ENCODE results near the gene ISOC2. TPM values are rescaled to one million over a fixed set of nuclear protein-coding genes. Genes with fewer than 3 reads are reported as not detected.
"Not testable (repeated sequence)": the region's sequence is repeated elsewhere in the genome, so short reads cannot be mapped to it uniquely, and the experiment has no call there.

ISOC2 gene
- total RNA-seq, 1 experiment from 2014 or later: 72.2 TPM

DNA sequence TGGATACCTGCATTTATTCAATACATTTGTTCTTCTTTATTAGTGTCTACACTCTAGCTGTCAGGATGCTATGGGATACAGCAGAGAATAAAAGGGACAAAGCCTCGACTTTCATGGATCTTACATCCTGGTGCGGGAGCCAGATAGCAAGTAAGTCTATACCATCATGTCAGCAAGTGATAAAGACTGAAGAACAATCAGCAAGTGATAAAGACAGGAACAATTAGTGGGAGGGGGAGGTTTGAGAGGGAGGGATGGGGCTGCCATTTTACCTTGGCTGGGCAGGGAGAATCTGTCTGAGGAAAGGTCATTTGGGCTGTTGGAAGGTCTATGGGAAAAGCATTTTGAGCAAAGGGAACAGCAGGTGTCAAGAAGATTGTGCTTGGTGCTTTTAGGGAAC lies 51.3 kb downstream of the ISOC2 start:
- Mint-ChIP-seq H3K27me3 (ENCODE audit: low read depth) (peaks cover 34% of the 10 kb centered on the region), H3K9me3 (peaks cover 20 to 21% of the 10 kb centered on the region in 2 experiments), H3K4me1 (peaks cover 18 to 23% of the 10 kb centered on the region in 2 experiments), H3K27ac (no peak overlapping the region), H3K36me3 (ENCODE audit: insufficient read depth in 1 of 3, low read depth in 3 of 3) (peaks cover 25 to 26% (median 26%) of the 10 kb centered on the region in 3 experiments), H3K4me3 (no peak overlapping the region)
- Histone ChIP-seq H3K23ac (ENCODE audit: insufficient read length, low read depth, low read length) (no peak overlapping the region), H2BK5ac (ENCODE audit: insufficient read length, low read length) (no peak overlapping the region), H2BK15ac (ENCODE audit: low read depth, low read length) (no peak overlapping the region), H2AFZ (ENCODE audit: low read length) (no peak overlapping the region), H3K18ac (ENCODE audit: insufficient read length, low read depth, low read length) (no peak overlapping the region), H4K20me1 (ENCODE audit: control insufficient read depth, insufficient read depth, insufficient read length) (no peaks in the 10 kb centered on the region), H3K4me2 (ENCODE audit: insufficient read depth, insufficient read length, low read length) (no peak overlapping the region), H2BK12ac (ENCODE audit: insufficient read length, low read depth, low read length) (no peak overlapping the region), H3K4ac (ENCODE audit: low read depth, low read length) (no peak overlapping the region), H3K14ac (ENCODE audit: insufficient read depth, low read length) (no peak overlapping the region), H4K8ac (replicated peaks; ENCODE audit: insufficient read length, low read depth, low read length) (no peak overlapping the region), H3K23me2 (ENCODE audit: insufficient read length, low read depth, low read length, poor library complexity, severe bottlenecking) (peaks cover 6% of the 10 kb centered on the region), H3K4me1 (ENCODE audit: insufficient read depth, low read length) (no peaks in the 10 kb centered on the region; the same call in 1 of the 2 replicates), H3K9ac (ENCODE audit: extremely low read depth, insufficient read length, low read length) (no peak overlapping the region), H2BK20ac (ENCODE audit: low read depth, low read length, poor library complexity, severe bottlenecking) (no peak overlapping the region), H2AK5ac (ENCODE audit: insufficient read length, low read length) (no peak overlapping the region), H3K56ac (ENCODE audit: insufficient read length, low read depth, low read length) (no peak overlapping the region), H4K5ac (ENCODE audit: insufficient read length, low read depth, low read length) (no peak overlapping the region), H3K9me3 (ENCODE audit: control insufficient read depth, low read depth, low read length) (no peaks in the 10 kb centered on the region), H3T11ph (ENCODE audit: low read length) (no peak overlapping the region), H3K79me1 (ENCODE audit: insufficient read depth, low read depth, low read length, poor library complexity, severe bottlenecking) (peaks cover 7% of the 10 kb centered on the region), H3K79me2 (ENCODE audit: insufficient read depth, low read length) (peaks cover 14% of the 10 kb centered on the region; the same call in 1 of the 2 replicates), H3K27me3 (ENCODE audit: insufficient read depth, low read length) (no peaks in the 10 kb centered on the region), H4K91ac (ENCODE audit: insufficient read length, low read depth, low read length) (no peak overlapping the region), H3K27ac (ENCODE audit: insufficient read length, low read depth, low read length) (no peak overlapping the region), H2BK120ac (ENCODE audit: low read depth, low read length, poor library complexity, severe bottlenecking) (no peak overlapping the region)
- no peak for TF ChIP-seq CTCF (conservative IDR thresholded peaks at IDR 0.05)
- no CpG with 5 or more reads among the region's 2 CpGs for WGBS (ENCODE audit: extremely low coverage, insufficient read length, low lambda C conversion rate)
- no peak for DNase-seq

- not testable (repeated sequence) for H3K79me1 ChIP-seq (ENCODE audit: insufficient read depth, low read depth, low read length, poor library complexity, severe bottlenecking); H3K27me3 ChIP-seq (ENCODE audit: insufficient read depth, low read length); H2BK120ac ChIP-seq (ENCODE audit: low read depth, low read length, poor library complexity, severe bottlenecking); H3K18ac ChIP-seq (ENCODE audit: insufficient read length, low read depth, low read length); H3K27ac ChIP-seq (ENCODE audit: insufficient read length, low read depth, low read length); H4K8ac ChIP-seq (replicated peaks; ENCODE audit: insufficient read length, low read depth, low read length); H3K23me2 ChIP-seq (ENCODE audit: insufficient read length, low read depth, low read length, poor library complexity, severe bottlenecking); H2BK15ac ChIP-seq (ENCODE audit: low read depth, low read length); H3T11ph ChIP-seq (ENCODE audit: low read length); H4K20me1 ChIP-seq (ENCODE audit: control insufficient read depth, insufficient read depth, insufficient read length); H3K4ac ChIP-seq (ENCODE audit: low read depth, low read length); H2AFZ ChIP-seq (ENCODE audit: low read length); H2BK12ac ChIP-seq (ENCODE audit: insufficient read length, low read depth, low read length); H2BK5ac ChIP-seq (ENCODE audit: insufficient read length, low read length); H3K4me1 ChIP-seq (ENCODE audit: insufficient read depth, low read length); H3K56ac ChIP-seq (ENCODE audit: insufficient read length, low read depth, low read length); H3K4me2 ChIP-seq (ENCODE audit: insufficient read depth, insufficient read length, low read length); H2AK5ac ChIP-seq (ENCODE audit: insufficient read length, low read length); H3K14ac ChIP-seq (ENCODE audit: insufficient read depth, low read length); H4K5ac ChIP-seq (ENCODE audit: insufficient read length, low read depth, low read length); H3K9me3 ChIP-seq (ENCODE audit: control insufficient read depth, low read depth, low read length); H2BK20ac ChIP-seq (ENCODE audit: low read depth, low read length, poor library complexity, severe bottlenecking); H3K9ac ChIP-seq (ENCODE audit: extremely low read depth, insufficient read length, low read length); H3K23ac ChIP-seq (ENCODE audit: insufficient read length, low read depth, low read length); DNase-seq; H3K27ac Mint-ChIP-seq
- H3K4me3 Mint-ChIP-seq: peak overlapping the region in 1 of 2 experiments; percentile 50; a peak in 2 of 5 replicates
- no CpG with 5 or more reads among the region's 8 CpGs for WGBS (ENCODE audit: extremely low coverage, insufficient read length, low lambda C conversion rate)
- H3K4me1 Mint-ChIP-seq: peaks cover 18 to 23% of the 10 kb centered on the region in 2 experiments
- peaks cover 28 to 33% (median 31%) of the 10 kb centered on the region in 3 experiments for H3K36me3 Mint-ChIP-seq (ENCODE audit: insufficient read depth in 1 of 3, low read depth in 3 of 3)
- H3K79me2 ChIP-seq (ENCODE audit: insufficient read depth, low read length): peaks cover 14% of the 10 kb centered on the region; the same call in 1 of the 2 replicates
- H3K27me3 Mint-ChIP-seq (ENCODE audit: low read depth): peaks cover 29% of the 10 kb centered on the region
- H4K91ac ChIP-seq (ENCODE audit: insufficient read length, low read depth, low read length): peak overlapping the region; percentile 87
- peaks cover 20 to 21% of the 10 kb centered on the region in 2 experiments for H3K9me3 Mint-ChIP-seq
Observed at GRCh38 chr19:55409179-55409578, 52.3 kb downstream of the ISOC2 start.

Measured in H9 (cell line).